A549 (cell line): ENCODE results near the gene HIGD1B.

Source experiments
- CTCF ChIP-seq: fragments of >200 bp; sonication (Bioruptor Twin); formaldehyde crosslinking; IDR thresholded peaks from 3 replicates; pipeline ENCODE4 v1.5.1; 2016
- FOSL2 ChIP-seq, 2 experiments: fragments of 450-650 bp in 1 of 2; fragments of >200 bp in 1 of 2; sonication (Bioruptor Twin) in 1 of 2; formaldehyde crosslinking; IDR thresholded peaks; 2 replicates each; pipeline versions ENCODE4 v1.5.0 to v1.6.1; 2016 to 2020; ENCODE audit warnings: mild to moderate bottlenecking in 1 of 2, moderate library complexity in 1 of 2
- USF2 ChIP-seq: fragments of 450-650 bp; IDR thresholded peaks from 2 replicates; pipeline ENCODE4 v1.6.1; 2014; ENCODE audit warnings: antibody characterized with exemption

GRCh38 chr17:44865231-44865660 is 17.6 kb downstream of the HIGD1B start:
- TF ChIP-seq CTCF: peak; percentile 98
- no peak for TF ChIP-seq FOSL2 (IDR thresholded peaks at IDR 0.05)
- no peak for TF ChIP-seq FOSL2 (CRISPR knock-in tag; IDR thresholded peaks at IDR 0.05)
- no peak for TF ChIP-seq USF2
